ENCODE results near the gene SLC1A5. TPM values are rescaled to one million over a fixed set of nuclear protein-coding genes. Genes with fewer than 3 reads are reported as not detected.
"Not testable (repeated sequence)": the region's sequence is repeated elsewhere in the genome, so short reads cannot be mapped to it uniquely, and the experiment has no call there.

SLC1A5 gene
- total RNA-seq, 4 donors from 2014 or later = 42.8 to 93.6 (median 66.7) TPM

- no peak overlapping the region for H3K4me3 ChIP-seq
- peaks cover 0 to 9% (median under 1%) of the 10 kb centered on the region in 4 donors for H3K4me1 ChIP-seq
- 92% methylated on average over 29 of the region's 33 CpGs for whole genome bisulfite sequencing
- intact Hi-C loops (cut with DNase I) = no loop called here
- peaks cover 44 to 85% (median 71%) of the 10 kb centered on the region in 4 donors for H3K36me3 ChIP-seq
- H3K27ac ChIP-seq (replicated peaks in 1 of 4) = peak overlapping the region in 1 of 4 donors; percentile 50
- TF ChIP-seq POLR2AphosphoS5 (IDR thresholded peaks at IDR 0.05) = no peak
- no peak for TF ChIP-seq EP300 (IDR thresholded peaks at IDR 0.05)
- TF ChIP-seq CTCF (IDR thresholded peaks at IDR 0.05) = no peak
- TF ChIP-seq POLR2A (IDR thresholded peaks at IDR 0.05; ENCODE audit: low read depth) = no peak
- no peak for DNase-seq (ENCODE audit: extremely low spot score)
- no peaks in the 10 kb centered on the region for H3K27me3 ChIP-seq
- H3K9me3 ChIP-seq = no peaks in the 10 kb centered on the region
These were observed 11.2 kb downstream of the SLC1A5 start for GRCh38 chr19:46776927-46777911.

- Histone ChIP-seq H3K36me3 (peaks cover 34 to 72% (median 59%) of the 10 kb centered on the region in 4 donors), H3K4me3 (no peak overlapping the region), H3K27ac (replicated peaks in 1 of 4) (no peak overlapping the region), H3K9me3 (no peaks in the 10 kb centered on the region), H3K27me3 (no peaks in the 10 kb centered on the region), H3K4me1 (peaks cover 0 to 4% (median 0%) of the 10 kb centered on the region in 4 donors)
- WGBS = 96% methylated on average over 11 of the region's 11 CpGs
- TF ChIP-seq POLR2AphosphoS5 (IDR thresholded peaks at IDR 0.05) = no peak
- no peak for TF ChIP-seq CTCF (IDR thresholded peaks at IDR 0.05)
- TF ChIP-seq EP300 (IDR thresholded peaks at IDR 0.05) = no peak
- TF ChIP-seq POLR2A (IDR thresholded peaks at IDR 0.05; ENCODE audit: low read depth) = no peak
- intact Hi-C loops (cut with DNase I) = no loop called here
- no peak for DNase-seq (ENCODE audit: extremely low spot score)
These were observed 12.6 kb downstream of the SLC1A5 start for GRCh38 chr19:46775642-46776258.

DNA sequence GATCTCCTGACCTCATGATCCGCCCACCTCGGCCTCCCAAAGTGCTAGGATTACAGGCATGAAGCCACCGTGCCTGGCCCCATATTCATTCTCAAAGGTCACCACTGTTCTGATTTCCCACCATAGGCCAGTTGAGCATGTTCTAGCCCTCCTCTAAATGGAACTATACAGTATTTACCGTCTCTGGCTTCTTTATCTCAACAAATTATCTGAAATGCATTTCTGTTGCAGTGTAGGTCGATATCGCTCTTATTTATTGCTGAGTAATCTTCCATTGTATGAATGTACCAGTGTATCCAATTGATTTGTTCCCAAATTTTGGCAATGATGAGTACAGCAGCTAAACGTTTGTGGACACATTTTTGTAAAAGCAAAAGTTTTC is 15.4 kb downstream of the SLC1A5 start:
- no peak for DNase-seq (ENCODE audit: extremely low spot score)
- peaks cover 19 to 44% (median 34%) of the 10 kb centered on the region in 4 donors for H3K36me3 ChIP-seq
- H3K4me1 ChIP-seq = peaks cover 0 to 8% (median 0%) of the 10 kb centered on the region in 4 donors
- intact Hi-C loops (cut with DNase I) = no loop called here
- WGBS = 85% methylated on average over 6 of the region's 7 CpGs
- no peak overlapping the region for H3K27ac ChIP-seq (replicated peaks in 1 of 4)
- H3K9me3 ChIP-seq = no peaks in the 10 kb centered on the region
- H3K4me3 ChIP-seq = no peak overlapping the region
- no peaks in the 10 kb centered on the region for H3K27me3 ChIP-seq
- TF ChIP-seq CTCF (IDR thresholded peaks at IDR 0.05) = no peak
- TF ChIP-seq POLR2AphosphoS5 (IDR thresholded peaks at IDR 0.05) = no peak
- no peak for TF ChIP-seq POLR2A (IDR thresholded peaks at IDR 0.05; ENCODE audit: low read depth)
- no peak for TF ChIP-seq EP300 (IDR thresholded peaks at IDR 0.05)

DNA sequence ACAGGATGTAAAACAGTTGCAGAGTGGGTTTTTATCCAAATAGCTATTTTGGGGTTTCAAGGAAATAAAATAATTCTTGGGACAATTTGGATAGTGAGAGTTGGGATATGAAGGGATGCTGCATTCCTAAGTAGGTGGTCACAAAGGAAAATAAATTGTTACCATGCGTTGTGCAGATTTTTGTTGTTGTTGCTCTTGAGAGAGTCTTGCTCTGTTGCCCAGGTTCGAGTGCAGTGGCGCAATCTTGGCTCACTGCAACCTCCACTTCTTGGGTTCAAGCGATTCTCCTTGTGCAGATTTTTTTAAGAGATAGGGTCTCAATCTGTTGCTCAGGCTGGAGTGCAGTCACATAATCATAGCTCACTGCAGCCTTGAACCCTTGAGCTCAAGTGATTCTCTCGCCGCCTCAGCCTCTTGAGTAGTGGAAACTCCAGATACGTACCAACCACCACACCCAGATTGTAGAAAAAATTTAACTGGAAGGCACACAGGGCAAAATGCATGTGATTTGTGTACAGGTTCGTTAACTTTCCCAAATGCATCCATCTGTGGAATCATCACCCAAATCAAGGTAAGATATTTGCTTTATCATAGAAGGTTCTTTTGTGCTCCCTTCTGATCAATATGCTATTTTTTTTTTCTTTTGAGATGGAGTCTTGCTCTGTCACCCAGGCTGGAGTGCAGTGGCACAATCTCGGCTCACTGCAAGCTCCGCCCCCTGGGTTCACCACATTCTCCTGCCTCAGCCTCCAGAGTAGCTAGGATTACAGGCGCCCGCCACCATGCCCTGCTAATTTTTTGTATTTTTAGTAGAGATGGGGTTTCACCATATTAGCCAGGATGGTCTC is 16.0 kb downstream of the SLC1A5 start:
- no peak overlapping the region for H3K27ac ChIP-seq (replicated peaks in 1 of 4)
- intact Hi-C loops (cut with DNase I) = no loop called here
- TF ChIP-seq POLR2A (IDR thresholded peaks at IDR 0.05; ENCODE audit: low read depth) (no peak), POLR2AphosphoS5 (IDR thresholded peaks at IDR 0.05) (no peak), CTCF (IDR thresholded peaks at IDR 0.05) (no peak), EP300 (IDR thresholded peaks at IDR 0.05) (no peak)
- H3K27me3 ChIP-seq = no peaks in the 10 kb centered on the region
- H3K4me1 ChIP-seq = peaks cover 0 to 8% (median 0%) of the 10 kb centered on the region in 4 donors
- no peak for DNase-seq (ENCODE audit: extremely low spot score)
- 85% methylated on average over 11 of the region's 12 CpGs for WGBS
- H3K4me3 ChIP-seq = no peak overlapping the region
- no peaks in the 10 kb centered on the region for H3K9me3 ChIP-seq
- H3K36me3 ChIP-seq = peaks cover 16 to 38% (median 29%) of the 10 kb centered on the region in 4 donors

DNA sequence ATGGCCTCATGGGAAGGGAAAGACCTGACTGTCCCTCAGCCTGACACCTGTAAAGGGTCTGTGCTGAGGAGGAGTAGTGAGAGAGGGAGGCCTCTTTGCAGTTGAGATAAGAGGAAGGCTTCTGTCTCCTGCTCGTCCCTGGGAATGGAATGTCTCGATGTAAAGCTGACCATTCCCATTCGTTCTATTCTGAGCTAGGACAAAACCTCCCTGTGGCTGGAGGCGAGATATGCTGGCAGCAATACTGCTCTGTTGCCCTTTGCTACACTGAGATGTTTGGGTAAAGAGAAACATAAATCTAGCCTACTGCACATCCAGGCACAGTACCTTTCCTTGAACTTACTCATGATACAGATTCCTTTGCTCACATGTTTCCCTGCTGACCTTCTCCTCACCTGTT is 19.6 kb downstream of the SLC1A5 start:
- not testable (repeated sequence) for H3K4me3 ChIP-seq; H3K27ac ChIP-seq (replicated peaks in 1 of 4)
- WGBS = 60% methylated on average over 4 of the region's 4 CpGs

More for the DNA sequence above, 19.6 kb downstream of the SLC1A5 start:
- DNase-seq (ENCODE audit: extremely low spot score); intact Hi-C loops (cut with DNase I); H3K27me3 ChIP-seq; H3K36me3 ChIP-seq; H3K9me3 ChIP-seq; H3K4me1 ChIP-seq: not testable (repeated sequence)
